HepG2 (cell line): ENCODE measurements around the gene SH2B2. TPM values are rescaled to one million over a fixed set of nuclear protein-coding genes. Genes with fewer than 3 reads are reported as not detected.

Source experiments
- BRCA1 ChIP-seq: sonication (generic); formaldehyde crosslinking; IDR thresholded peaks from 2 replicates; pipeline ENCODE4 v1.4.0; 2020; ENCODE audit warnings: missing genetic modification reagents
- DDIT3 ChIP-seq: sonication (generic); formaldehyde crosslinking; IDR thresholded peaks from 2 replicates; pipeline ENCODE4 v1.4.0; 2020; ENCODE audit warnings: mild to moderate bottlenecking, missing genetic modification reagents
- ELF3 ChIP-seq: IDR thresholded peaks from 2 replicates; pipeline ENCODE4 v1.6.1; 2016; ENCODE audit warnings: missing genetic modification reagents, missing compliant biosample characterization
- GMEB2 ChIP-seq: IDR thresholded peaks from 2 replicates; pipeline ENCODE4 v1.6.1; 2016; ENCODE audit warnings: missing biosample characterization, missing genetic modification reagents, low read depth
- MXD4 ChIP-seq: IDR thresholded peaks from 2 replicates; pipeline ENCODE4 v1.6.1; 2016; ENCODE audit warnings: mild to moderate bottlenecking, missing biosample characterization, missing genetic modification reagents
- NR2F2 ChIP-seq: IDR thresholded peaks from 2 replicates; pipeline ENCODE4 v1.6.1; 2012; ENCODE audit warnings: low read depth, inconsistent platforms, borderline replicate concordance
- PHF21A ChIP-seq: sonication (generic); formaldehyde crosslinking; IDR thresholded peaks from 2 replicates; pipeline ENCODE4 v1.5.0; 2020; ENCODE audit warnings: mild to moderate bottlenecking, missing genetic modification reagents
- RORA ChIP-seq: sonication (generic); formaldehyde crosslinking; IDR thresholded peaks from 2 replicates; pipeline ENCODE4 v1.5.0; 2020; ENCODE audit warnings: mild to moderate bottlenecking, missing genetic modification reagents, moderate library complexity
- TFDP2 ChIP-seq: sonication (generic); formaldehyde crosslinking; IDR thresholded peaks from 2 replicates; pipeline ENCODE4 v1.4.0; 2020; ENCODE audit warnings: missing genetic modification reagents
- ZFP91 ChIP-seq: sonication (generic); formaldehyde crosslinking; IDR thresholded peaks from 2 replicates; pipeline ENCODE4 v1.9.0; 2022; ENCODE audit warnings: missing genetic modification reagents, mild to moderate bottlenecking, borderline replicate concordance
- polyA plus RNA-seq, 8 experiments: library from polyadenylated mRNA; depleted of rRNA in 3 of 8; stranded (reverse) in 7 of 8; unstranded in 1 of 8; fragments of >200 nt; fragmentation: Illumina TruSeq in 4 of 8; extraction: Trizol in 4 of 8; gene quantifications; 2 replicates each; pipeline versions ENCODE4 v1.2.1 to v1.2.3, GENCODE V29; 2011 to 2016; ENCODE audit warnings: low read depth in 4 of 8, missing spikeins in 1 of 8, mixed read lengths in 1 of 8; ENCODE audit not compliant: insufficient read depth in 1 of 8
- total RNA-seq, 5 experiments: library from RNA; depleted of rRNA; stranded (reverse); fragments of >200 nt; fragmentation: Illumina TruSeq; extraction: Trizol; gene quantifications; 2 replicates each; pipeline ENCODE4 v1.2.3, GENCODE V29; 2016; ENCODE audit warnings: low read depth in 1 of 5

SH2B2 gene
- total and polyA plus RNA-seq, 2 of the 13 experiments (the other 11 are each of a cell fraction or from before 2014, with no cell fraction given) = 0.46 to 1.3 TPM

GRCh38 chr7:102272075-102272916 is 14.4 kb upstream of the SH2B2 start (continued):
- TF ChIP-seq NR2F2 (no peak), BRCA1 (CRISPR knock-in tag) (no peak), TFDP2 (CRISPR knock-in tag) (no peak), DDIT3 (CRISPR knock-in tag) (no peak), ZFP91 (peak; percentile 45; the same call in 1 of the 2 replicates), GMEB2 (CRISPR knock-in tag) (no peak), MXD4 (CRISPR knock-in tag) (no peak), PHF21A (no peak), ELF3 (0 out of 2 replicates have a peak, but pooled peaks have one; percentile 23), RORA (no peak)
